Loucy (cell line): ENCODE results near the gene PRKD2.

Source experiments
- H2AFZ ChIP-seq: fragments of 200-600 bp; sonication (generic); 2 replicates; pipeline ENCODE4 v1.6.0; 2016; ENCODE audit warnings: antibody characterized with exemption, mild to moderate bottlenecking, low read length, moderate library complexity
- H3F3A ChIP-seq: fragments of 200-600 bp; 2 replicates; pipeline ENCODE4 v1.6.0; 2016; ENCODE audit warnings: antibody characterized with exemption, low read depth, mild to moderate bottlenecking
- H3K27me3 ChIP-seq: fragments of 200-600 bp; sonication (generic); 2 replicates; pipeline ENCODE4 v1.6.1; 2014; ENCODE audit warnings: low read length, mild to moderate bottlenecking; ENCODE audit not compliant: insufficient read depth, poor library complexity, severe bottlenecking
- H3K36me3 ChIP-seq: fragments of 200-600 bp; sonication (generic); 2 replicates; pipeline ENCODE4 v1.6.1; 2016; ENCODE audit warnings: low read length; ENCODE audit not compliant: insufficient read depth
- H3K4me1 ChIP-seq: fragments of 200-600 bp; sonication (generic); 2 replicates; pipeline ENCODE4 v1.5.1; 2014; ENCODE audit warnings: low read length, mild to moderate bottlenecking; ENCODE audit not compliant: insufficient read depth, poor library complexity, severe bottlenecking
- H3K4me2 ChIP-seq: fragments of 200-600 bp; sonication (generic); 2 replicates; pipeline ENCODE4 v1.6.0; 2014; ENCODE audit warnings: antibody characterized with exemption, low read length, low read depth, mild to moderate bottlenecking; ENCODE audit not compliant: poor library complexity, severe bottlenecking
- H3K4me3 ChIP-seq: fragments of 200-600 bp; sonication (generic); 2 replicates; pipeline ENCODE4 v1.5.1; 2014; ENCODE audit warnings: low read length, mild to moderate bottlenecking, mixed read lengths; ENCODE audit not compliant: poor library complexity, severe bottlenecking
- H3K79me2 ChIP-seq: fragments of 200-600 bp; sonication (generic); 2 replicates; pipeline ENCODE4 v1.6.1; 2014; ENCODE audit warnings: low read length; ENCODE audit not compliant: insufficient read depth
- H3K9ac ChIP-seq: fragments of 200-600 bp; sonication (generic); 2 replicates; pipeline ENCODE4 v1.6.0; 2014; ENCODE audit warnings: mild to moderate bottlenecking, low read depth, low read length, moderate library complexity; ENCODE audit not compliant: poor library complexity, severe bottlenecking
- H3K9me2 ChIP-seq: fragments of 200-600 bp; sonication (generic); replicated peaks from 2 replicates; pipeline ENCODE4 v1.6.1; 2016; ENCODE audit warnings: low read depth, low read length, mixed read lengths
- H3K9me3 ChIP-seq: fragments of 200-600 bp; sonication (generic); 2 replicates; pipeline ENCODE4 v1.6.1; 2014; ENCODE audit warnings: mild to moderate bottlenecking, antibody characterized with exemption, low read length, low read depth; ENCODE audit not compliant: insufficient read depth
- H4K20me1 ChIP-seq: fragments of 200-600 bp; sonication (generic); 2 replicates; pipeline ENCODE4 v1.6.0; 2014; ENCODE audit warnings: antibody characterized with exemption, low read length, mild to moderate bottlenecking; ENCODE audit not compliant: insufficient read depth, poor library complexity, severe bottlenecking
- EZH2phosphoT487 ChIP-seq: fragments of 200-600 bp; IDR thresholded peaks from 2 replicates; pipeline ENCODE4 v1.6.1; 2018; ENCODE audit warnings: antibody characterized with exemption, mild to moderate bottlenecking, moderate library complexity, borderline replicate concordance
- TF ChIP-seq, protein P1 (sequence below): fragments of 200-600 bp; sonication (generic); conservative IDR thresholded peaks from 2 replicates; pipeline ENCODE4 v1.5.1; 2014; ENCODE audit warnings: mild to moderate bottlenecking, antibody characterized with exemption, low read length

Gene PRKD2

GRCh38 chr19:46732172-46732938, 15.4 kb upstream of the PRKD2 start:
- Histone ChIP-seq H3K79me2 (peaks cover 29% of the 10 kb centered on the region), H3K27me3 (no peaks in the 10 kb centered on the region)

GRCh38 chr19:46731584-46731983, 14.7 kb upstream of the PRKD2 start:
- H3F3A ChIP-seq, result no peaks in the 10 kb centered on the region
- no peaks in the 10 kb centered on the region for H3K9me3 ChIP-seq
- H3K4me1 ChIP-seq, result no peaks in the 10 kb centered on the region
- H3K9me2 ChIP-seq, result no peaks in the 10 kb centered on the region
- TF ChIP-seq EZH2phosphoT487, result no peak
- TF ChIP-seq, protein P1, sequence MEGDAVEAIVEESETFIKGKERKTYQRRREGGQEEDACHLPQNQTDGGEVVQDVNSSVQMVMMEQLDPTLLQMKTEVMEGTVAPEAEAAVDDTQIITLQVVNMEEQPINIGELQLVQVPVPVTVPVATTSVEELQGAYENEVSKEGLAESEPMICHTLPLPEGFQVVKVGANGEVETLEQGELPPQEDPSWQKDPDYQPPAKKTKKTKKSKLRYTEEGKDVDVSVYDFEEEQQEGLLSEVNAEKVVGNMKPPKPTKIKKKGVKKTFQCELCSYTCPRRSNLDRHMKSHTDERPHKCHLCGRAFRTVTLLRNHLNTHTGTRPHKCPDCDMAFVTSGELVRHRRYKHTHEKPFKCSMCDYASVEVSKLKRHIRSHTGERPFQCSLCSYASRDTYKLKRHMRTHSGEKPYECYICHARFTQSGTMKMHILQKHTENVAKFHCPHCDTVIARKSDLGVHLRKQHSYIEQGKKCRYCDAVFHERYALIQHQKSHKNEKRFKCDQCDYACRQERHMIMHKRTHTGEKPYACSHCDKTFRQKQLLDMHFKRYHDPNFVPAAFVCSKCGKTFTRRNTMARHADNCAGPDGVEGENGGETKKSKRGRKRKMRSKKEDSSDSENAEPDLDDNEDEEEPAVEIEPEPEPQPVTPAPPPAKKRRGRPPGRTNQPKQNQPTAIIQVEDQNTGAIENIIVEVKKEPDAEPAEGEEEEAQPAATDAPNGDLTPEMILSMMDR, result no peak
- H3K9ac ChIP-seq, result no peak overlapping the region
- H3K4me2 ChIP-seq, result no peak overlapping the region
- H3K27me3 ChIP-seq, result no peaks in the 10 kb centered on the region
- H4K20me1 ChIP-seq, result peaks cover 16% of the 10 kb centered on the region
- peaks cover 23% of the 10 kb centered on the region; the same call in 1 of the 2 replicates for H3K79me2 ChIP-seq
- H3K36me3 ChIP-seq, result peaks cover 85% of the 10 kb centered on the region; the same call in 1 of the 2 replicates
- H2AFZ ChIP-seq, result no peak overlapping the region
- H3K4me3 ChIP-seq, result no peak overlapping the region

More at GRCh38 chr19:46732172-46732938, 15.4 kb upstream of the PRKD2 start:
- Histone ChIP-seq H4K20me1 (peaks cover 21% of the 10 kb centered on the region), H3K9me2 (no peaks in the 10 kb centered on the region), H3K36me3 (peaks cover 85% of the 10 kb centered on the region; the same call in 1 of the 2 replicates), H3F3A (no peaks in the 10 kb centered on the region), H3K4me2 (no peak overlapping the region), H2AFZ (no peak overlapping the region), H3K4me1 (no peaks in the 10 kb centered on the region), H3K9ac (no peak overlapping the region), H3K4me3 (no peak overlapping the region), H3K9me3 (no peaks in the 10 kb centered on the region)
- no peak for TF ChIP-seq EZH2phosphoT487
- TF ChIP-seq, protein P1, result no peak

GRCh38 chr19:46731007-46731501, 14.1 kb upstream of the PRKD2 start:
- Histone ChIP-seq H2AFZ (no peak overlapping the region), H3K9me3 (no peaks in the 10 kb centered on the region), H3F3A (no peaks in the 10 kb centered on the region), H3K4me2 (no peak overlapping the region), H3K27me3 (no peaks in the 10 kb centered on the region), H3K4me1 (no peaks in the 10 kb centered on the region), H4K20me1 (peaks cover 16% of the 10 kb centered on the region), H3K36me3 (peaks cover 86% of the 10 kb centered on the region; the same call in 1 of the 2 replicates), H3K9ac (no peak overlapping the region), H3K79me2 (peaks cover 21% of the 10 kb centered on the region; the same call in 1 of the 2 replicates), H3K4me3 (no peak overlapping the region), H3K9me2 (no peaks in the 10 kb centered on the region)
- TF ChIP-seq, protein P1, result no peak
- no peak for TF ChIP-seq EZH2phosphoT487
